SK-N-SH treated with all-trans-retinoic acid at 6 μM for 48 hours (cell line): ENCODE results near the gene PODNL1.

Experiments
- ATAC-seq: fragments of 200-7000 bp; cut with Tn5 transposase; 3 replicates; pipeline ENCODE4 v1.9.1; 2020; ENCODE audit warnings: mild to moderate bottlenecking, moderate library complexity
- ARNTL ChIP-seq: fragments of 450-650 bp; formaldehyde crosslinking; IDR thresholded peaks from 2 replicates; pipeline ENCODE4 v1.5.0; 2020; ENCODE audit warnings: low read depth, mild to moderate bottlenecking, moderate library complexity, borderline replicate concordance
- BACH2 ChIP-seq: fragments of 250-450 bp; sonication (Bioruptor Pico); IDR thresholded peaks from 2 replicates; pipeline ENCODE4 v1.9.0; 2021; ENCODE audit warnings: mild to moderate bottlenecking, borderline replicate concordance
- CSDC2 ChIP-seq: fragments of 250-450 bp; sonication (Bioruptor Pico); IDR thresholded peaks from 2 replicates; pipeline ENCODE4 v1.5.0; 2020; ENCODE audit warnings: mild to moderate bottlenecking, moderate library complexity
- ESRRG ChIP-seq: fragments of 250-450 bp; sonication (Bioruptor Pico); IDR thresholded peaks from 2 replicates; pipeline ENCODE4 v1.6.1; 2021; ENCODE audit warnings: mild to moderate bottlenecking
- GLIS3 ChIP-seq: fragments of 250-450 bp; sonication (Bioruptor Pico); IDR thresholded peaks from 2 replicates; pipeline ENCODE4 v1.5.0; 2020; ENCODE audit warnings: mild to moderate bottlenecking, moderate library complexity
- ISL1 ChIP-seq: fragments of 250-450 bp; sonication (Bioruptor Pico); IDR thresholded peaks from 2 replicates; pipeline ENCODE4 v2.1.2; 2022; ENCODE audit warnings: mild to moderate bottlenecking, moderate library complexity
- OSR1 ChIP-seq: fragments of 250-450 bp; sonication (Bioruptor Pico); IDR thresholded peaks from 2 replicates; pipeline ENCODE4 v1.8.0; 2022; ENCODE audit warnings: moderate library complexity, mild to moderate bottlenecking, inconsistent platforms
- PATZ1 ChIP-seq: fragments of 250-450 bp; sonication (Bioruptor Pico); IDR thresholded peaks from 2 replicates; pipeline ENCODE4 v1.8.0; 2020; ENCODE audit warnings: mild to moderate bottlenecking, moderate library complexity, borderline replicate concordance
- POU6F1 ChIP-seq: fragments of 250-450 bp; sonication (Bioruptor Pico); IDR thresholded peaks from 2 replicates; pipeline ENCODE4 v1.8.0; 2021; ENCODE audit warnings: low read depth, mild to moderate bottlenecking, moderate library complexity, borderline replicate concordance
- PPARA ChIP-seq: fragments of 250-450 bp; sonication (Bioruptor Pico); IDR thresholded peaks from 2 replicates; pipeline ENCODE4 v1.5.0; 2020; ENCODE audit warnings: mild to moderate bottlenecking, borderline replicate concordance
- RARB ChIP-seq: fragments of 250-450 bp; sonication (Bioruptor Pico); IDR thresholded peaks from 2 replicates; pipeline ENCODE4 v1.8.0; 2021; ENCODE audit warnings: mild to moderate bottlenecking, moderate library complexity
- SNAI2 ChIP-seq: fragments of 250-450 bp; sonication (Bioruptor Pico); IDR thresholded peaks from 2 replicates; pipeline ENCODE4 v1.5.0; 2020; ENCODE audit warnings: mild to moderate bottlenecking, moderate library complexity
- TCF4 ChIP-seq: fragments of 250-450 bp; sonication (Bioruptor Pico); IDR thresholded peaks from 2 replicates; pipeline ENCODE4 v1.8.0; 2021; ENCODE audit warnings: mild to moderate bottlenecking, moderate library complexity, borderline replicate concordance
- TOX ChIP-seq: fragments of 250-450 bp; sonication (Bioruptor Pico); IDR thresholded peaks from 2 replicates; pipeline ENCODE4 v1.8.0; 2021; ENCODE audit warnings: mild to moderate bottlenecking, moderate library complexity, borderline replicate concordance
- ZC3H10 ChIP-seq: fragments of 250-450 bp; sonication (Bioruptor Pico); IDR thresholded peaks from 2 replicates; pipeline ENCODE4 v1.5.1; 2021; ENCODE audit warnings: mild to moderate bottlenecking, moderate library complexity
- ZFP3 ChIP-seq: fragments of 250-450 bp; sonication (Bioruptor Pico); IDR thresholded peaks from 2 replicates; pipeline ENCODE4 v1.5.0; 2020; ENCODE audit warnings: mild to moderate bottlenecking, moderate library complexity
- ZFP30 ChIP-seq: fragments of 450-650 bp; formaldehyde crosslinking; IDR thresholded peaks from 2 replicates; pipeline ENCODE4 v1.5.0; 2022; ENCODE audit warnings: mild to moderate bottlenecking, moderate library complexity
- ZNF565 ChIP-seq: fragments of 450-650 bp; formaldehyde crosslinking; conservative IDR thresholded peaks from 2 replicates; pipeline ENCODE4 v1.5.0; 2020; ENCODE audit warnings: low read depth, mild to moderate bottlenecking, moderate library complexity
- ZNF70 ChIP-seq: fragments of 450-650 bp; formaldehyde crosslinking; IDR thresholded peaks from 2 replicates; pipeline ENCODE4 v1.5.0; 2020; ENCODE audit warnings: mild to moderate bottlenecking, moderate library complexity
- ZNF8 ChIP-seq: fragments of 450-650 bp; formaldehyde crosslinking; IDR thresholded peaks from 2 replicates; pipeline ENCODE4 v1.5.0; 2020; ENCODE audit warnings: mild to moderate bottlenecking, moderate library complexity
- TF ChIP-seq, protein P1 (sequence below): fragments of 250-450 bp; sonication (Bioruptor Pico); IDR thresholded peaks from 2 replicates; pipeline ENCODE4 v1.5.1; 2021; ENCODE audit warnings: mild to moderate bottlenecking, moderate library complexity
- TF ChIP-seq, protein P2 (sequence below): fragments of 250-450 bp; sonication (Bioruptor Pico); IDR thresholded peaks from 2 replicates; pipeline ENCODE4 v1.5.1; 2020; ENCODE audit warnings: low read depth, mild to moderate bottlenecking, moderate library complexity

Gene PODNL1

GRCh38 chr19:13892870-13893269 is 45.3 kb downstream of the PODNL1 start:
- no peak for ATAC-seq
- no peak for TF ChIP-seq PPARA (CRISPR knock-in tag)
- no peak for TF ChIP-seq ISL1 (CRISPR knock-in tag)
- no peak for TF ChIP-seq ESRRG (CRISPR knock-in tag)
- TF ChIP-seq ZC3H10, result no peak
- TF ChIP-seq, protein P1, sequence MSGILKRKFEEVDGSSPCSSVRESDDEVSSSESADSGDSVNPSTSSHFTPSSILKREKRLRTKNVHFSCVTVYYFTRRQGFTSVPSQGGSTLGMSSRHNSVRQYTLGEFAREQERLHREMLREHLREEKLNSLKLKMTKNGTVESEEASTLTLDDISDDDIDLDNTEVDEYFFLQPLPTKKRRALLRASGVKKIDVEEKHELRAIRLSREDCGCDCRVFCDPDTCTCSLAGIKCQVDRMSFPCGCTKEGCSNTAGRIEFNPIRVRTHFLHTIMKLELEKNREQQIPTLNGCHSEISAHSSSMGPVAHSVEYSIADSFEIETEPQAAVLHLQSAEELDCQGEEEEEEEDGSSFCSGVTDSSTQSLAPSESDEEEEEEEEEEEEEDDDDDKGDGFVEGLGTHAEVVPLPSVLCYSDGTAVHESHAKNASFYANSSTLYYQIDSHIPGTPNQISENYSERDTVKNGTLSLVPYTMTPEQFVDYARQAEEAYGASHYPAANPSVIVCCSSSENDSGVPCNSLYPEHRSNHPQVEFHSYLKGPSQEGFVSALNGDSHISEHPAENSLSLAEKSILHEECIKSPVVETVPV, result no peak
- TF ChIP-seq ZFP3 (CRISPR knock-in tag), result no peak
- no peak for TF ChIP-seq PATZ1 (CRISPR knock-in tag)
- TF ChIP-seq GLIS3 (CRISPR knock-in tag), result no peak
- TF ChIP-seq RARB, result no peak
- TF ChIP-seq ZNF8 (CRISPR knock-in tag), result no peak
- TF ChIP-seq, protein P2, sequence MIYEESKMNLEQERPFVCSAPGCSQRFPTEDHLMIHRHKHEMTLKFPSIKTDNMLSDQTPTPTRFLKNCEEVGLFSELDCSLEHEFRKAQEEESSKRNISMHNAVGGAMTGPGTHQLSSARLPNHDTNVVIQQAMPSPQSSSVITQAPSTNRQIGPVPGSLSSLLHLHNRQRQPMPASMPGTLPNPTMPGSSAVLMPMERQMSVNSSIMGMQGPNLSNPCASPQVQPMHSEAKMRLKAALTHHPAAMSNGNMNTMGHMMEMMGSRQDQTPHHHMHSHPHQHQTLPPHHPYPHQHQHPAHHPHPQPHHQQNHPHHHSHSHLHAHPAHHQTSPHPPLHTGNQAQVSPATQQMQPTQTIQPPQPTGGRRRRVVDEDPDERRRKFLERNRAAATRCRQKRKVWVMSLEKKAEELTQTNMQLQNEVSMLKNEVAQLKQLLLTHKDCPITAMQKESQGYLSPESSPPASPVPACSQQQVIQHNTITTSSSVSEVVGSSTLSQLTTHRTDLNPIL (CRISPR knock-in tag), result no peak

DNA sequence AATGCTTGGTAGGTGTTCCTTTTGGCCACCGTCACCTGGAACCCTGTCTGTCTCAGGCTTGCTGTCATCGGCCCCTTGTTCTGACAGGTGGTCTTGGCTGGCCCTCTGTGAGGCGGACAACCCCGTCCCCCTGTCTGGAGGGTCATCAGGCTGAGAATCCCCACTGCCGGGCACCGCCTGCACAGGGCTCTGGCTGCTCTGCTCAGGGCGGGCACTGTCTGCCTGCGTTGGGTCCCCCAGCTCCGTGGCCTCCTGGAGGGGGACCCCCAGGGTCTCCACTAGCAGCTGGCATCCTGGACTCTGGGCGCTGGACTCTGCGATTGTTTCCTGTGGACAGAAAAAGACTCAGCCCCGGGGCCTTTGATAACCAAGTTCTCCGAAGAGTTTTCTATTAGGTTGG is 48.1 kb downstream of the PODNL1 start:
- TF ChIP-seq ESRRG (CRISPR knock-in tag), result no peak
- no peak for TF ChIP-seq CSDC2 (CRISPR knock-in tag)
- TF ChIP-seq SNAI2 (CRISPR knock-in tag), result no peak
- no peak for TF ChIP-seq ZNF8 (CRISPR knock-in tag)
- TF ChIP-seq GLIS3 (CRISPR knock-in tag), result no peak
- TF ChIP-seq ZFP30 (CRISPR knock-in tag), result no peak
- no peak for TF ChIP-seq TCF4 (CRISPR knock-in tag)
- no peak for TF ChIP-seq TOX (CRISPR knock-in tag)
- no peak for TF ChIP-seq ZNF565 (CRISPR knock-in tag)
- TF ChIP-seq, protein P2 (CRISPR knock-in tag), result no peak
- no peak for TF ChIP-seq BACH2 (CRISPR knock-in tag)
- TF ChIP-seq PPARA (CRISPR knock-in tag), result no peak
- no peak for TF ChIP-seq OSR1 (CRISPR knock-in tag)
- TF ChIP-seq, all 23 proteins: peak for 0
- no peak for ATAC-seq

- ATAC-seq, result no peak
Observed at GRCh38 chr19:13888281-13888680, 49.9 kb downstream of the PODNL1 start.

More at GRCh38 chr19:13888281-13888680, 49.9 kb downstream of the PODNL1 start:
- TF ChIP-seq SNAI2 (CRISPR knock-in tag) (no peak), POU6F1 (CRISPR knock-in tag) (no peak), CSDC2 (CRISPR knock-in tag) (no peak), RARB (no peak), PATZ1 (CRISPR knock-in tag) (no peak), ARNTL (CRISPR knock-in tag) (no peak), ZNF8 (CRISPR knock-in tag) (no peak), ZNF70 (no peak)
